ENCODE data around the gene CAPZB. TPM values are rescaled to one million over a fixed set of nuclear protein-coding genes. Genes with fewer than 3 reads are reported as not detected.

The CAPZB gene
- total RNA-seq, 5 donors from 2014 or later (not counting 1 experiment from before 2014, with no cell fraction given), result 272 to 342 (median 320) TPM

- Histone ChIP-seq H3K4me1 (ENCODE audit: control insufficient read depth in 1 of 2, extremely low read depth in 1 of 2, insufficient read depth in 2 of 2, low read length in 2 of 2) (peaks cover 73 to 99% of the 10 kb centered on the region in 2 experiments), H3K27ac (ENCODE audit: low read length) (peak overlapping the region; percentile 50), H3K27me3 (replicated peaks in 1 of 2; ENCODE audit: control insufficient read depth in 2 of 2, extremely low read depth in 1 of 2, insufficient read depth in 2 of 2, low read length in 1 of 2) (no peaks in the 10 kb centered on the region), H3K9me3 (no peaks in the 10 kb centered on the region), H3K36me3 (ENCODE audit: control insufficient read depth in 2 of 2, extremely low read depth in 1 of 2, insufficient read depth in 1 of 2, low read length in 1 of 2) (peaks cover 0 to 1% of the 10 kb centered on the region in 2 donors), H3K4me3 (ENCODE audit: control insufficient read depth in 1 of 2, extremely low read depth in 1 of 2, low read length in 1 of 2) (no peak overlapping the region)
- Mint-ChIP-seq H3K36me3 (peaks cover 18% of the 10 kb centered on the region), H3K4me1 (peaks cover 94 to 95% (median 95%) of the 10 kb centered on the region in 3 donors), H3K9me3 (no peaks in the 10 kb centered on the region), H3K4me3 (peak overlapping the region in 2 of 3 donors; percentile 21 to 66), H3K27me3 (no peaks in the 10 kb centered on the region), H3K27ac (peak overlapping the region; percentile 90 to 99)
- POLR2A ChIA-PET, result interaction anchor here in 1 of 2 donors (0.7 kb wide), 1 partner anchor 10 kb away, joined by 4 read pairs; no protein-coding TSS in a partner anchor
- CTCF ChIA-PET, result interaction anchor here in 1 of 2 donors (0.9 to 1.7 kb wide), 2 partner anchors 12 to 36 kb away, joined by 3 to 4 read pairs; no protein-coding TSS in a partner anchor
- no peak for DNase-seq
- WGBS (ENCODE audit: insufficient coverage), result no CpG with 5 or more reads among the region's 4 CpGs
- no peak for ATAC-seq (replicated peaks in 1 of 4)
These were observed 20.6 kb downstream of the CAPZB start for GRCh38 chr1:19464696-19465095.

GRCh38 chr1:19463504-19463803 lies 21.9 kb downstream of the CAPZB start:
- CTCF ChIA-PET, result interaction anchor here (0.8 to 1.7 kb wide), 4 partner anchors 8 to 23 kb away, joined by 4 to 10 read pairs (median 6); no protein-coding TSS in a partner anchor
- no peaks in the 10 kb centered on the region for H3K36me3 ChIP-seq (ENCODE audit: control insufficient read depth in 2 of 2, extremely low read depth in 1 of 2, insufficient read depth in 1 of 2, low read length in 1 of 2)
- peak overlapping the region; percentile 12 to 25 for H3K4me3 ChIP-seq (ENCODE audit: control insufficient read depth in 1 of 2, extremely low read depth in 1 of 2, low read length in 1 of 2)
- H3K4me3 Mint-ChIP-seq, result peak overlapping the region; percentile 66 to 83 (median 69)
- DNase-seq (peak in 1 of 35 experiments; percentile 42), ATAC-seq (replicated peaks in 1 of 4) (no peak)
- peaks cover 21% of the 10 kb centered on the region for H3K36me3 Mint-ChIP-seq
- peak overlapping the region; percentile 88 for H3K27ac ChIP-seq (ENCODE audit: low read length)
- H3K27me3 Mint-ChIP-seq, result no peaks in the 10 kb centered on the region
- POLR2A ChIA-PET, result interaction anchor here (1.0 to 1.2 kb wide), 2 partner anchors 13 to 14 kb away, joined by 3 read pairs; no protein-coding TSS in a partner anchor
- no peaks in the 10 kb centered on the region for H3K9me3 Mint-ChIP-seq
- peaks cover 73 to 98% of the 10 kb centered on the region in 2 experiments for H3K4me1 ChIP-seq (ENCODE audit: control insufficient read depth in 1 of 2, extremely low read depth in 1 of 2, insufficient read depth in 2 of 2, low read length in 2 of 2)
- no peaks in the 10 kb centered on the region for H3K27me3 ChIP-seq (replicated peaks in 1 of 2; ENCODE audit: control insufficient read depth in 2 of 2, extremely low read depth in 1 of 2, insufficient read depth in 2 of 2, low read length in 1 of 2)
- peaks cover 94 to 95% (median 95%) of the 10 kb centered on the region in 3 donors for H3K4me1 Mint-ChIP-seq
- no peaks in the 10 kb centered on the region for H3K9me3 ChIP-seq
- peak overlapping the region; percentile 90 to 99 for H3K27ac Mint-ChIP-seq

GRCh38 chr1:19462781-19463503 lies 22.4 kb downstream of the CAPZB start:
- WGBS (ENCODE audit: insufficient coverage), result 0% methylated on average over 2 of the region's 10 CpGs
- no peaks in the 10 kb centered on the region for H3K9me3 ChIP-seq
- peak; percentile 43 to 90 (median 76) for DNase-seq
- POLR2A ChIA-PET, result interaction anchor here (1.0 to 1.2 kb wide), 2 partner anchors 14 to 15 kb away, joined by 3 read pairs; no protein-coding TSS in a partner anchor
- Mint-ChIP-seq H3K9me3 (no peaks in the 10 kb centered on the region), H3K4me1 (peaks cover 92 to 94% (median 93%) of the 10 kb centered on the region in 3 donors), H3K27ac (peak overlapping the region; percentile 90 to 99), H3K27me3 (no peaks in the 10 kb centered on the region), H3K36me3 (peaks cover 22% of the 10 kb centered on the region), H3K4me3 (peak overlapping the region; percentile 66 to 83 (median 69))
- CTCF ChIA-PET, result interaction anchor here in 1 of 2 donors (1.0 to 1.7 kb wide), 3 partner anchors 9 to 23 kb away, joined by 4 to 6 read pairs (median 6); no protein-coding TSS in a partner anchor
- peaks cover 70 to 97% of the 10 kb centered on the region in 2 experiments for H3K4me1 ChIP-seq (ENCODE audit: control insufficient read depth in 1 of 2, extremely low read depth in 1 of 2, insufficient read depth in 2 of 2, low read length in 2 of 2)
- H3K27me3 ChIP-seq (replicated peaks in 1 of 2; ENCODE audit: control insufficient read depth in 2 of 2, extremely low read depth in 1 of 2, insufficient read depth in 2 of 2, low read length in 1 of 2), result no peaks in the 10 kb centered on the region
- H3K27ac ChIP-seq (ENCODE audit: low read length), result peak overlapping the region; percentile 88
- H3K4me3 ChIP-seq (ENCODE audit: control insufficient read depth in 1 of 2, extremely low read depth in 1 of 2, low read length in 1 of 2), result peak overlapping the region; percentile 12 to 25
- no peaks in the 10 kb centered on the region for H3K36me3 ChIP-seq (ENCODE audit: control insufficient read depth in 2 of 2, extremely low read depth in 1 of 2, insufficient read depth in 1 of 2, low read length in 1 of 2)
- ATAC-seq (replicated peaks in 1 of 4), result peak; percentile 88 to 92 (median 90)

GRCh38 chr1:19461220-19461554 lies 24.2 kb downstream of the CAPZB start:
- Mint-ChIP-seq H3K27ac (peak overlapping the region; percentile 90 to 91), H3K4me1 (peaks cover 91 to 95% (median 95%) of the 10 kb centered on the region in 3 donors), H3K4me3 (peak overlapping the region in 2 of 3 donors; percentile 28 to 76), H3K36me3 (peaks cover 30% of the 10 kb centered on the region), H3K27me3 (no peaks in the 10 kb centered on the region), H3K9me3 (no peaks in the 10 kb centered on the region)
- CTCF ChIA-PET, result interaction anchor here in 1 of 2 donors (1.0 kb wide), 1 partner anchor 22 kb away, joined by 3 read pairs; no protein-coding TSS in a partner anchor
- Histone ChIP-seq H3K9me3 (no peaks in the 10 kb centered on the region), H3K27me3 (replicated peaks in 1 of 2; ENCODE audit: control insufficient read depth in 2 of 2, extremely low read depth in 1 of 2, insufficient read depth in 2 of 2, low read length in 1 of 2) (no peaks in the 10 kb centered on the region), H3K36me3 (ENCODE audit: control insufficient read depth in 2 of 2, extremely low read depth in 1 of 2, insufficient read depth in 1 of 2, low read length in 1 of 2) (no peaks in the 10 kb centered on the region), H3K27ac (ENCODE audit: low read length) (peak overlapping the region; percentile 88), H3K4me3 (ENCODE audit: control insufficient read depth in 1 of 2, extremely low read depth in 1 of 2, low read length in 1 of 2) (no peak overlapping the region), H3K4me1 (ENCODE audit: control insufficient read depth in 1 of 2, extremely low read depth in 1 of 2, insufficient read depth in 2 of 2, low read length in 2 of 2) (peaks cover 73 to 95% of the 10 kb centered on the region in 2 experiments)
- POLR2A ChIA-PET, result no interaction called here
- ATAC-seq (replicated peaks in 1 of 4), result no peak
- WGBS (ENCODE audit: insufficient coverage), result 58% methylated on average over 3 of the region's 6 CpGs
- no peak for DNase-seq

- CTCF ChIA-PET, result interaction anchor here (0.6 to 1.0 kb wide), 5 partner anchors 13 to 135 kb away, joined by 3 to 5 read pairs (median 3); no protein-coding TSS in a partner anchor
- H3K4me1 ChIP-seq (ENCODE audit: control insufficient read depth in 1 of 2, extremely low read depth in 1 of 2, insufficient read depth in 2 of 2, low read length in 2 of 2), result peaks cover 67 to 95% of the 10 kb centered on the region in 2 experiments
- POLR2A ChIA-PET, result interaction anchor here (0.6 to 0.7 kb wide), 3 partner anchors 68 to 105 kb away, joined by 3 to 7 read pairs (median 4); no protein-coding TSS in a partner anchor
- no peak for ATAC-seq (replicated peaks in 1 of 4)
- 74% methylated on average over 7 of the region's 12 CpGs for WGBS (ENCODE audit: insufficient coverage)
- H3K36me3 ChIP-seq (ENCODE audit: control insufficient read depth in 2 of 2, extremely low read depth in 1 of 2, insufficient read depth in 1 of 2, low read length in 1 of 2), result no peaks in the 10 kb centered on the region
- H3K9me3 ChIP-seq, result no peaks in the 10 kb centered on the region
- H3K9me3 Mint-ChIP-seq, result no peaks in the 10 kb centered on the region
- peak overlapping the region; percentile 49 to 76 (median 58) for H3K4me3 Mint-ChIP-seq
- peaks cover 28% of the 10 kb centered on the region for H3K36me3 Mint-ChIP-seq
- H3K27ac ChIP-seq (ENCODE audit: low read length), result peak overlapping the region; percentile 88
- no peaks in the 10 kb centered on the region for H3K27me3 Mint-ChIP-seq
- no peaks in the 10 kb centered on the region for H3K27me3 ChIP-seq (replicated peaks in 1 of 2; ENCODE audit: control insufficient read depth in 2 of 2, extremely low read depth in 1 of 2, insufficient read depth in 2 of 2, low read length in 1 of 2)
- no peak overlapping the region for H3K4me3 ChIP-seq (ENCODE audit: control insufficient read depth in 1 of 2, extremely low read depth in 1 of 2, low read length in 1 of 2)
- H3K4me1 Mint-ChIP-seq, result peaks cover 91 to 95% (median 95%) of the 10 kb centered on the region in 3 donors
- no peak for DNase-seq
- H3K27ac Mint-ChIP-seq, result peak overlapping the region; percentile 90 to 92
These were observed 24.7 kb downstream of the CAPZB start for GRCh38 chr1:19460535-19461219.
